Measurements from ENCODE around the gene CCND2.

Gene CCND2

DNA sequence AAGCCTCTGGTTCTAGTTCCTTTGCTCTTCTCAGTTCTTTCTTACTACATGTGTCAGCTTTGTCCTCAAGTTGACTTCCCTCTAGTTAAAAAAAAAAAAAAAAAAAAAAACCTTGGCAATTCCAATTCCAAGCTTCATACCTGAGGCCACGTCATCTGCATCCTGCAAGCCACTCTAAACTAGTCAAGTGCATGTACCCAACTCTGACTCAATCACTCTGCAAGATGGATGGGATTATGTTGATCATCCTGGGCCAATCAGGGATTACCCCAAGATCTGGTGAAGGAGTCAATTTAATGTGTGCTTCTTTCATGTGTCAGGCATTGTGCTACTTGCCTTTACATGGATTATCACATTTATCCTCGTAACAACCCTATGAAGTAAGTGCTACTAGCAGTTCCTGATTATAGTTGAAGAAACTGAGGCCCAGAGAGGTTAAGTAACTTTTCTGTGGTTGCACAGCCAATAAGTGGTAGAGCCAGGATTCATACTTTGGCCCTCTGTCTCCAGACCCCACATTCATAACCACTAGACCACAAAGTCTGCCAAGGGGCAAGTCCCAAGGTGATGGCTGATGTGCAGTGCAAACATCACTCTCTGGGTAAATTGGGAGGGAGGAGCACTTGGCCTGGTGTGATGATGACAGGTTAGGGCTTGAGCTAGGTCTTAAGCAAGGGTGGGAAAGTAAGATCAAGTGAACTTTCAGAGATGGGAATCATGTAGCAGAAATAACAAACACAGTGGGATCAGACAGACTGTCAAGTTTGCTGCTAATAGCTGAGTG is 17.3 kb upstream of the CCND2 start:
- DNase-seq, result no peak

DNA sequence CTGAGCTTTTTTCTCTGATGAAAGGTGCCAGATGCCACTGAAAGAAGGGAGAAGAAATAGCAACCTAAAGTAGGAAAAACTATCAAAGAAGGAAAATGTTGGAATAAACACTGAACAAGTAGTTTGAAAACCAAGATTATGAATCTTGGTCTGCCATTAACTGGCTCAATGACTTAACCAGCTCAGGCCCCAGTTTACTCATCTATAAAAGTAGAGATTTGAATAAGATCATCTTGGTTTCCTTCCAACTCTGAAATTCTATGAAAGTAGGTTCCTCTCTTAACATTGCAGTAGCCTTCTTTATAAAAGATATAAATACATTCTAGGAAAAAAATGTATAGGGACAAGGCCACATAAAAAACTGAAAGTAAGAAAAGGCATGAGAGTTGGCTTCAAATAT is 16.1 kb upstream of the CCND2 start:
- no peak for DNase-seq

DNA sequence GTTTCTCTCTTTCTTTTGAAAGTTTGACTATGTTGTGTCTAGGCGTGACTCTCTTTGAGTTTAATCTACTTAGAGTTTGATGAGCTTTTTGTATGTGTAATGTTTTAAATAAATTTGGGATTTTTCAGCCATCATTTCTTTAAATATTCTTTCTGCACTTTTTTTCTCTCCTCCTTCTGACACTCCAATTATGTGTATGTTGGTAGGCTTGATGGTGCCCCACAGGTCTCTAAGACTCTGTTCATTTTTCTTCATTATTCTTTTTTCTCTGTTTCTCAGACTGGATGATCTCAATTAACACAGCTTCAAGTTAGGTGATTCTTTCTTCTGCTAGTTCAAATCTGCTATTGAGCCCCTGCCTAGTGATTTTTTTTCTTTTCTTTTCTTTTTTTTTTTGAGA is 14.5 kb upstream of the CCND2 start:
- DNase-seq, result no peak

DNA sequence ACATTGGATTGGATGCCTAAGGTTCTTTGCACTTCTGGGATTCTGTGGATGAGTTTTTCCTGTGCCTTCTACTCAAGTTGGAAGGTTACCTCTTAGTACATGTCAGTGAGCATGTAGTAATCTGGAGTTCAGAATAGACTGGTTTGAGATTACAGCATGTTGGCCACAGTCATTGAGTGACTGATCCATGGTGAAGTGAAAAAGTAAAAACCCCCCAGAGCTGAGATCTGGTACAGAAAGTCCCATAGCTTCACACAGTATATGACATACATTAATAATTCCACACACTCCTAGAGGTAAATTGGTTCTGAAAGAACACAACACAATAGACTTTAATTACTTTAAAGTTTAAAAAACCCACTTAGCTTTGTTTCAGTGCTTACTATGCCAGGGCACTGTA is 11.9 kb upstream of the CCND2 start:
- DNase-seq, result no peak

- DNase-seq, result no peak
These were observed 8.3 kb upstream of the CCND2 start for GRCh38 chr12:4265280-4265679.

GRCh38 chr12:4266990-4267389 is 6.6 kb upstream of the CCND2 start:
- no peak for DNase-seq

- DNase-seq, result no peak
These were observed 5.7 kb upstream of the CCND2 start for GRCh38 chr12:4267704-4268328.

DNA sequence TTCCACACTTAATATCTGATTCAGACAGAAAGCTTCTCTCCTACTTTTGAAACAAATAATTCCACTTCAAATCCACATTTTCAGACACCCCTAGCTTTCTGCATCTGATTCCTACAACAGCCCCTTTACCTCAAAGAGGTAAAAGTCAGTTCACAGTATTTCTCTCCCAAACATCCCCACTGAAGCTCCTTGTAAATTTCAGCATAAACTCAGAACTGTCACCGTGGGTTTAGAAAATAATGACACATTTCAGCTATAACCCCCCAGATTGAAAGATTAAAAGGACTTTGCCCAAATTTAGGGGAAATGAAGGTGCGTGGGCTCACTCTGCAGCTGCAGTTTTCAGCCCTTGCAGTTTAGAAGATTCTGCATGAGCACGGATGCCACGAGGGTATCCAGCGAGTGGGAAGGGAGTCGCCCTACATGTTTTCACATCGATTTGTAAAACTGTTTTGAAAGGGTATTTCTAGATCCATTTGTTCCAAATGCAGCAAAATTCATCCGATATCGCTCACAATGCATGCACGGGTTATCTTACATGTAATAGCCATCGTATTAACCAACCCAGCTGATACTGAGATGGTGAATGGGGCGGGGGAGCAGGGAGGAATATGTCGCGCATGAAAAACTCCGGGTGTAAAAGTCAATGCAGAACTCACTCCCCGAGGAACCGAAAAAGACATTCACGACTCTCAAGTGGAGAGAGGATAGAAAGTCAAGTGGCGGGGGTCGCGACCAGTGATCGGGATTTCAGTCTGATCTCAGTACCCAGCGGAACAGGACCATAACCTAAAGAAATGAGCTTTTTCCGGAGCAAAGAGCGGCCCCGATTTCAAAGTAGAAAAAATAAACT is 5.0 kb upstream of the CCND2 start:
- peak in 2 of 56 donors; percentile 51 to 57 for DNase-seq

DNA sequence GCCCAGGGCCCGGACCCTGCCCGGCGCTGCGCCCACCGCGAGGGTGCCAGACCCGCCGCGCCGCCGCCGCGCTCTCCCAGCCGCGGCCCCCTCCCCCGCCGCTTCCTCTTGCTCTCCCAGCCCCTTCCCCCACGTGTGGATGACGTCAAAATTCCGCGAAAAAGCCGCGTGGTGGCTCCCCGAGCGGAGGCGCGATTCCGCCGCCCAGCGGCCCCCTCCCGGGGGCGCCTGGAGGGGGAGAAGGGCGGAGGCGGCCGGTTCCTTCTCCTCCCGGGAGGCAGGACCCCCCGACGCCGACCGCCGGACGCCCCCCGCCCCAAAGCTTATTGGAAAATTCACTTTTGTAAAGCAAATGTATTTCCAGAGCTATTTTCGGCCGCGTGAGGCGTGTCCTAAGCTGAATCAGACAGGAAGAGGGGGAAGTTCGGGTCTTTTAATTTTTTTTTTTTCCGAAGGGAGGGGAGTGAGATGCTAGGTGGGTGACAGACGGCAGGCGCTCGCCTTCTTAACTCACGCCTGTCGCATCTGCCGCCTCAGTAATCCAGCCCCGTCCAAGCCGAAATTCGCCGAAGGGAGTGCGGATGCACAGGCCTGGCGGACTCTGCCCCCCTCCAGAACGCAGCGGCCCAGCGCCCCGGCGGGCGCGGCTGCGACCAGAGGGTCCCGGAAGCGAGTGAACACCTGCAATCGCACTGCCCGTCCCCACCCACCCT is 4.1 kb upstream of the CCND2 start:
- peak in 41 of 56 donors; percentile 32 to 86 (median 60) for DNase-seq

DNA sequence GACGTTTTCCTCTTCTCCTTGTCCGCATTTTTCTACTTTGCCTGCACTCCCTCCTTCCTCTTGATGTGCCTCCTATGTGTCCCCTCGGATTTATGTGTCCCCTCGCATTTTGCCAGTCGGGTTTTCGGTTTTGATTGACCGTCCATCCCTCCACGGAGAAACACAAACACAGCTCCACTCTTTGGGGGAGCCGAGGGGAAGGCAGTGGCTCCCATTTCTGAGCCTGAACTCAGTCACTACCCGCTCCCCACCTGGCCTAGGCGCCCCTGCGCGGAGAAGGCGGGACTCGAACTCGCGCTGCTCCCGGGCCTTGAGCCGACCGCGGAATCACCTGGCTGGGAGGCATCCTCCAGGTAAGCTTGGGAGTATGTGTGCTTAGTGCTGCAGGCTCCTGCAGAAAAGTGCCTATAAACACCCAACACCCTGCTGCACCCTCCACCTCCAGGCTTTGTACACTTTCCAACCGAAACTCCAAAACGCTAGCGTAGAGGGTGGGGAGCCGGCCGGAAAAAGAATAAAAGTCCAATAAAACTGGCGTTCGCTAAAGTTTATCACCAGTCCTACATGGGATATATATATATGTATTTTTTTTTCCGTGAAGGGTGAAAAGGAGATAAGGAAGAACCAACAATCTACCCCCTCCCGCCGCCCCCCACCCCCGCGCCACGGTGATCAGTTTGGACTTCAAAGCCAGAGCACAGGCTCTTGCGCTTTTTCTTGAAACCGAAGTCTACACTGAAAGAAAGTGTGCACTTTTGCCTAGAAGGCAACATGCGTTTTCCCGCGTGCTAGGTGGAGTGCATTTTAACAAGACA is 3.3 kb upstream of the CCND2 start:
- DNase-seq, result no peak

DNA sequence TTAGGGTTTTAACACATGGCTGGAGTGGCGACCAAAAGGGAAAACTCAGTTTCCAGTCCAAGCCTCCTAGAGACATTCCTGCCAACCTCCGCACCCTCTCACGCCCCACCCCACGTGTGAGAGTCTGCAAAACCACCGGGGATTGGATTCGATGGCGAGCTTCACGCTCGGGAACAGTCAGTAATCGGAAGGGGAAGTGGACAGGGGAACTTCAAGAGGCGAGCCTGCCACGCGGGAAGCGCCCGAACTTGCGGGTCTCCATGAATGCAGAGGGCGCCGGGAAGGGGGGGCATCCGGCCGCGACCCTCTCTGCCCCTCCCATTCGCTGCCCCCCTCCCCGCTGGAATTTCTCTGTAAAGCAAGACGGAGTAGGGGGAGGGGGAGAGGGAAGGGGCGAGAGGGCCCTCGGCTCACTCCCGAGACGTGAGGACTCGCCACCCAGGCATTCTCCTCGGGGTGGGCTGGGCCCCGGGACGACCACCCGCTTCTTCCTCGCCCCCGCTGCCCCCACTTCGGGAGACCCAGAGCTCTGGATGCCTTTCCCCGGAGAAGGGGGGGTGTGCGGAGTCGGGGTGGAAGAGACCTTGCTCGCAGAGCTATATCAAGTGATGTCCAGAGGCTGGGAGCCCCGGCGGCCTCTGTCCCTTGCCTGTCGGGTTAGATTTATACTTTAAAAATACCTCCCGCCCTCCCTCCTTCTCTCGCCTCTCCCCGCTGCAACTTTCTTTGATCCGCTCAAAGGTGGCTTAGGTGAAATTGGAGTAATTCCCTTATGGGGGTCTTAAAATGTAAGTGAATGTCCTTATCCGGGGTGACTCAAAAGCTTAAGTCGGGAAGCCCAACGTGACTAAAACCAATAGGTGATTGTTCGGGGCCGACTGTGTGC is 2.5 kb upstream of the CCND2 start:
- DNase-seq, result peak in 6 of 56 donors; percentile 10 to 50 (median 30)

DNA sequence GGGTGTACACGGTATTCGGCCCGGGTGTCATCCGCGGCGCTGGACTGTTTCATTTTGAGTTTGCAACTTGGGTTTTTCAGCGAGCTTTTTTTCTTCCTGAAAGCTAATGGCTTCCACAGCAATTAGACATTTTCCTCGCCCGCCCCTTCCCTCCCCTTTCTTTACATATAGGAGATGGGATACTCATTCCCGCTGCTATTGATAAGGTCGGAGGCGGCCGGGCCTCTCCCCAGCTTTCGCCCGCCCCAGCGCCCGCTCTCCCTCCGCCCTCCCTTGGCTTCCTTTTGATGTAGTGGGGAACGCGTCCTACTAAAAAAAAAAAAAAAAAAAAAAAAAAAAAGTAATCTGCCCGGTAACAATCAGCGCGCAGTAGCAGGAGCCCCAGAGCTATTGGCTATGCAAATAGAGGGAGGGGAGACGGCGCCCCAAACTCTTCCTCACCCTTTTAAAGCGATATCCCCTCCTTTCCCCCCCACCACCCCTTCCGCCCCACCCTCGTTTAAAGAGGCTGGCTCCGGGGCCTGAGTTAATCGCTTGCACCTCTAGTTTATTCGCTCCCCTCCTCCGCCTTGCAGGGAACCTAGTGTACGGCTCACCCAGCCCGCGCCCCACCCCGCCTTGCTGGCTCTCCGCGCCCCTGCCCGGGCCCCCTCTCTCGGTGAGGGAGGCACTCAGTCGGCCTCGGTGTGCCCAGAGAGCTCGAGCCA is 1.7 kb upstream of the CCND2 start:
- peak in 36 of 56 donors; percentile 16 to 80 (median 56) for DNase-seq

DNA sequence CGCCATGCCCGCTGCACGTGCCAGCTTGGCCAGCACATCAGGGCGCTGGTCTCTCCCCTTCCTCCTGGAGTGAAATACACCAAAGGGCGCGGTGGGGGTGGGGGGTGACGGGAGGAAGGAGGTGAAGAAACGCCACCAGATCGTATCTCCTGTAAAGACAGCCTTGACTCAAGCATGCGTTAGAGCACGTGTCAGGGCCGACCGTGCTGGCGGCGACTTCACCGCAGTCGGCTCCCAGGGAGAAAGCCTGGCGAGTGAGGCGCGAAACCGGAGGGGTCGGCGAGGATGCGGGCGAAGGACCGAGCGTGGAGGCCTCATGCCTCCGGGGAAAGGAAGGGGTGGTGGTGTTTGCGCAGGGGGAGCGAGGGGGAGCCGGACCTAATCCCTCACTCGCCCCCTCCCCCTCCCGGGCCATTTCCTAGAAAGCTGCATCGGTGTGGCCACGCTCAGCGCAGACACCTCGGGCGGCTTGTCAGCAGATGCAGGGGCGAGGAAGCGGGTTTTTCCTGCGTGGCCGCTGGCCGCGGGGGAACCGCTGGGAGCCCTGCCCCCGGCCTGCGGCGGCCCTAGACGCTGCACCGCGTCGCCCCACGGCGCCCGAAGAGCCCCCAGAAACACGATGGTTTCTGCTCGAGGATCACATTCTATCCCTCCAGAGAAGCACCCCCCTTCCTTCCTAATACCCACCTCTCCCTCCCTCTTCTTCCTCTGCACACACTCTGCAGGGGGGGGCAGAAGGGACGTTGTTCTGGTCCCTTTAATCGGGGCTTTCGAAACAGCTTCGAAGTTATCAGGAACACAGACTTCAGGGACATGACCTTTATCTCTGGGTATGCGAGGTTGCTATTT is 914 bp upstream of the CCND2 start:
- DNase-seq, result peak in 6 of 56 donors; percentile 34 to 60 (median 56)

DNA sequence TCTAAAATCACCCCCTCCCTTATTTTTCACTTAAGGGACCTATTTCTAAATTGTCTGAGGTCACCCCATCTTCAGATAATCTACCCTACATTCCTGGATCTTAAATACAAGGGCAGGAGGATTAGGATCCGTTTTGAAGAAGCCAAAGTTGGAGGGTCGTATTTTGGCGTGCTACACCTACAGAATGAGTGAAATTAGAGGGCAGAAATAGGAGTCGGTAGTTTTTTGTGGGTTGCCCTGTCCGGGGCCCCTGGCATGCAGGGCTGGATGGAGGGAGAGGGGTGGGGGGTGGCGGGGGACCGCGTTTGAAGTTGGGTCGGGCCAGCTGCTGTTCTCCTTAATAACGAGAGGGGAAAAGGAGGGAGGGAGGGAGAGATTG is 300 bp upstream of the CCND2 start:
- DNase-seq, result no peak

DNA sequence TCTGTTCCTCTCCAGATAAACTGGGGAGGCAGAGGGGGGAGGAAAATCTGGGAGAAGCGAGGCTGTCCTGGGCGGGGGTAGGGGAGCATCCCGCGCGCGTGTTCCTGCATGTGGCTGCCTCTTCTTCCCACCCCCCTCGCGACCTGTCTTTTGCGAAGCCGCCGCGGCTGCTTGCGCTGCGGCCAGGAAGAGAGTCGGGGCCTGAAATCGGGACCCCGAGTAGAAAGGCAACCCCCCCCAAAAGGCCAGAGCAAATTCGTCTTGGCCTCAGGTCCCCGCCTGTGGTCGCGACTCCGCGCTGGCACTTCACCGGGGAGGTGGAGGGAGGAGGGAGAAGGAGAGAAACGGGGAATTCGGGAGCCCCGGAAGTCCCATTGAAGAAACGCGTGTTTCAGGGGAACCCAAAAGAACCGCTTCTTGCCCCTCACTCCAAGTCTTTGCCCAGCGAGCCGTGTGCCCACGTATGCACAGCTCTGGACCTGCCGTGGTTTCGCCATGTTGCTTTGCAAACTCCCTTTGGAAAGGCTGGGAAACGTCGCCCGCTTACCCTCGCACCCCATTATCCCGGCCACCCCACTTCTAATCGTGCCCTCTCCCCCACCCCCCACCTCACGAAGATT is 944 bp downstream of the CCND2 start:
- peak in 6 of 56 donors; percentile 28 to 59 (median 44) for DNase-seq

DNA sequence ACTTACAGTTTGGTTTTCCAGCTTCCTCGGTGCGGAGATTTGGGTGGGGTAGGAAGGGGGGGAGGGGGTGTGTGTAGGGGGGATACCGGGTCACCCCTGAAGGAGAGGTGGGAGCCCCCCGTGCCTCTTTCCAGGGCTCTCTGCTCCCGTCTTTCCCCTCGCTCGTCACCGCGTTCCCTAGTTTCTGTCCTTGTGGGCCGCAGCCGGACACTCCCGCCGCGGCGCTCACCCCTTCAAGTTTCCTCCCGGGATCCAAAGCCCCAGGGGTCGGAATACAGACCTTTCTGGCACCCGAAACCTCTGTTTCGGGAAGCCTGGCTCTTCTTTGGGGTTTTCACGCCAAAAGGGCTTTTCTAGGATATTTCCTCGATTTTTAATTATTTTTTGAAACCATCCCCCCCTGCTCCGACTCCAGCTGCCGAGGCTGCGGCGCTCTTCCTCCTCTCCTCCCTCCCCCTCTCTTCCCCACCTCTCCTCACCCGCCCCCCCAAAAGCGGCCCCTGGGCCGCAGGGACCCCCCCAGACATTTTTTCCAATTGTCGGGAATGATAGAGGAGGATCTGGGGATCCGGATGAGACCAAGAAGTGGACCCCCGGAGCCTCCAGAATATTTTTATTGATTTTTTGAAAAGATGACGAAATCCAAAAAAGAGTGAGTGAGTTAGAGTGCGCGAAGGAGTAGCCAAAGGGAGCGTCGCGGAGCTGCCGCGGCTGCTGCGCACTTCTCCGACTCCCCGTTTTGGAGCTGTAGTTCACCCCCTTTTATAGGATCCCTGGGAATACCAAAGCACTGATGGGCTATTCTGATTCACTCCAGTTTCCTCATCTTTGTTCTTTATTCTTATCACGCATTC is 1.7 kb downstream of the CCND2 start:
- no peak for DNase-seq
